Measurements from ENCODE around the gene SH2D2A. TPM values are rescaled to one million over a fixed set of nuclear protein-coding genes. Genes with fewer than 3 reads are reported as not detected.

Gene SH2D2A
- total and polyA plus RNA-seq, 9 of the 15 experiments (the other 6 are each of a cell fraction or from before 2014, with no cell fraction given), result 0.89 to 33.6 (median 6.9) TPM

GRCh38 chr1:156767879-156768604 lies 48.6 kb downstream of the SH2D2A start (continued):
- TF ChIP-seq TFAP4 (CRISPR knock-in tag; IDR thresholded peaks at IDR 0.05; ENCODE audit: borderline replicate concordance) (peak; percentile 38; the same call in 1 of the 2 replicates), SUPT5H (IDR thresholded peaks at IDR 0.05) (0 out of 2 replicates have a peak, but pooled peaks have one; percentile 31), ZBTB1 (CRISPR knock-in tag; IDR thresholded peaks at IDR 0.05; ENCODE audit: borderline replicate concordance, low read depth) (no peak), ESRRB (CRISPR knock-in tag; IDR thresholded peaks at IDR 0.05; ENCODE audit: borderline replicate concordance) (no peak), ZNF174 (CRISPR knock-in tag; IDR thresholded peaks at IDR 0.05) (no peak), RFX5 (IDR thresholded peaks at IDR 0.05; ENCODE audit: low read depth, low read length) (no peak), AFF4 (CRISPR knock-in tag; IDR thresholded peaks at IDR 0.05) (no peak), ETV1 (tag; conservative IDR thresholded peaks at IDR 0.05; ENCODE audit: low read depth) (no peak), E2F8 (IDR thresholded peaks at IDR 0.05; ENCODE audit: low read depth, partially characterized antibody) (no peak), ZZZ3 (IDR thresholded peaks at IDR 0.05) (no peak), POLR2G (IDR thresholded peaks at IDR 0.05; ENCODE audit: low read depth, low read length) (peak; percentile 12; the same call in 1 of the 2 replicates), SP1 (CRISPR knock-in tag; IDR thresholded peaks at IDR 0.05) (no peak), CHD4 (IDR thresholded peaks at IDR 0.05; ENCODE audit: insufficient read depth, insufficient replicate concordance, low read depth, low read length, poor library complexity, severe bottlenecking) (no peak), ASH1L (IDR thresholded peaks at IDR 0.05; ENCODE audit: borderline replicate concordance, low read depth, partially characterized antibody) (no peak), PCBP1 (IDR thresholded peaks at IDR 0.05; ENCODE audit: low read depth, low read length, poor library complexity, severe bottlenecking) (peak; percentile 9), TGIF2 (CRISPR knock-in tag; IDR thresholded peaks at IDR 0.05) (0 out of 2 replicates have a peak, but pooled peaks have one; percentile 40)
- TF ChIP-seq, protein P1, sequence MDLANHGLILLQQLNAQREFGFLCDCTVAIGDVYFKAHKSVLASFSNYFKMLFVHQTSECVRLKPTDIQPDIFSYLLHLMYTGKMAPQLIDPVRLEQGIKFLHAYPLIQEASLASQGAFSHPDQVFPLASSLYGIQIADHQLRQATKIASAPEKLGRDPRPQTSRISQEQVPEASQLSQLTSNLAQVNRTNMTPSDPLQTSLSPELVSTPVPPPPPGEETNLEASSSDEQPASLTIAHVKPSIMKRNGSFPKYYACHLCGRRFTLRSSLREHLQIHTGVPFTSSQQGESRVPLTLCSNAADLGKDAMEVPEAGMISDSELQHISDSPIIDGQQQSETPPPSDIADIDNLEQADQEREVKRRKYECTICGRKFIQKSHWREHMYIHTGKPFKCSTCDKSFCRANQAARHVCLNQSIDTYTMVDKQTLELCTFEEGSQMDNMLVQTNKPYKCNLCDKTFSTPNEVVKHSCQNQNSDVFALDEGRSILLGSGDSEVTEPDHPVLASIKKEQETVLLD (IDR thresholded peaks at IDR 0.05), result no peak

Data from K562 (cell line).